K562 (cell line): ENCODE measurements around the gene COL11A2. TPM values are rescaled to one million over a fixed set of nuclear protein-coding genes. Genes with fewer than 3 reads are reported as not detected.

ENCODE experiments used
- ARID1B ChIP-seq: fragments of 450-650 bp; IDR thresholded peaks from 2 replicates; pipeline ENCODE4 v1.6.1; 2016; ENCODE audit warnings: antibody characterized with exemption, mild to moderate bottlenecking, inconsistent platforms
- CBFA2T2 ChIP-seq: fragments of 450-650 bp; conservative IDR thresholded peaks from 2 replicates; pipeline ENCODE4 v1.6.1; 2017; ENCODE audit warnings: mild to moderate bottlenecking
- CBX1 ChIP-seq: sonication (generic); IDR thresholded peaks from 2 replicates; pipeline ENCODE4 v1.6.1; 2016; ENCODE audit warnings: antibody characterized with exemption, low read depth, mild to moderate bottlenecking
- HMGN3 ChIP-seq: IDR thresholded peaks from 2 replicates; pipeline ENCODE4 v1.6.1; 2011; ENCODE audit warnings: borderline replicate concordance, low read depth, mild to moderate bottlenecking, mixed read lengths, low read length; ENCODE audit not compliant: insufficient read length; ENCODE audit errors: extremely low read depth
- KDM2B ChIP-seq: fragments of 250-450 bp; sonication (Bioruptor Pico); IDR thresholded peaks from 2 replicates; pipeline ENCODE4 v1.8.0; 2021; ENCODE audit warnings: mild to moderate bottlenecking, moderate library complexity
- NR1H2 ChIP-seq: sonication (generic); formaldehyde crosslinking; IDR thresholded peaks from 2 replicates; pipeline ENCODE4 v1.4.0; 2020; ENCODE audit warnings: mild to moderate bottlenecking, missing genetic modification reagents
- NRF1 ChIP-seq, 2 experiments: fragments of 450-650 bp; IDR thresholded peaks in 1 of 2; conservative IDR thresholded peaks in 1 of 2; 2 replicates each; pipeline ENCODE4 v1.6.1; 2014; ENCODE audit warnings: mild to moderate bottlenecking in 2 of 2
- SP1 ChIP-seq: sonication (generic); formaldehyde crosslinking; IDR thresholded peaks from 2 replicates; pipeline ENCODE4 v1.8.1; 2022; ENCODE audit warnings: mild to moderate bottlenecking, missing genetic modification reagents
- TEAD2 ChIP-seq: fragments of 450-650 bp; IDR thresholded peaks from 2 replicates; pipeline ENCODE4 v1.6.1; 2016; ENCODE audit warnings: missing genetic modification characterization, control low read depth, missing compliant biosample characterization
- TOE1 ChIP-seq, 2 experiments: fragments of 450-650 bp in 1 of 2; sonication (generic) in 1 of 2; formaldehyde crosslinking in 1 of 2; IDR thresholded peaks; 2 replicates each; pipeline versions ENCODE4 v1.7.1 to v1.8.0; 2016 to 2022; ENCODE audit warnings: borderline replicate concordance in 2 of 2, mild to moderate bottlenecking in 2 of 2, antibody characterized with exemption in 1 of 2, inconsistent platforms in 1 of 2, low read depth in 1 of 2, missing genetic modification reagents in 1 of 2, moderate library complexity in 1 of 2
- XRCC5 ChIP-seq: fragments of 200-400 bp; formaldehyde crosslinking; IDR thresholded peaks from 2 replicates; pipeline ENCODE4 v1.6.1; 2017; ENCODE audit warnings: low read depth, mild to moderate bottlenecking, low read length
- YY1 ChIP-seq, 3 experiments: IDR thresholded peaks; 2 replicates each; pipeline ENCODE4 v1.6.1; 2011; ENCODE audit warnings: low read length in 2 of 3, mild to moderate bottlenecking in 2 of 3, moderate library complexity in 2 of 3, borderline replicate concordance in 1 of 3, control low read depth in 1 of 3, low read depth in 1 of 3; ENCODE audit not compliant: insufficient read depth in 3 of 3, insufficient replicate concordance in 2 of 3, control insufficient read depth in 1 of 3, insufficient read length in 1 of 3; ENCODE audit errors: extremely low read depth in 1 of 3
- ZBTB7A ChIP-seq: IDR thresholded peaks from 2 replicates; pipeline ENCODE4 v1.6.1; 2011; ENCODE audit warnings: low read depth, mild to moderate bottlenecking, low read length, moderate library complexity, borderline replicate concordance; ENCODE audit not compliant: control insufficient read depth
- ZNF165 ChIP-seq: fragments of 250-450 bp; sonication (Bioruptor Pico); IDR thresholded peaks from 2 replicates; pipeline ENCODE4 v1.4.0; 2020; ENCODE audit warnings: borderline replicate concordance
- ZNF324 ChIP-seq: fragments of 250-450 bp; sonication (Bioruptor Pico); IDR thresholded peaks from 2 replicates; pipeline ENCODE4 v1.4.0; 2020; ENCODE audit warnings: mild to moderate bottlenecking
- ZNF583 ChIP-seq: fragments of 250-450 bp; sonication (Bioruptor Pico); IDR thresholded peaks from 2 replicates; pipeline ENCODE4 v1.4.0; 2020
- polyA plus RNA-seq, 8 experiments: library from polyadenylated mRNA; depleted of rRNA in 4 of 8; stranded (reverse) in 5 of 8; unstranded in 3 of 8; fragments of >200 nt; fragmentation: Nextera tagmentation in 2 of 8; fragmentation: Illumina TruSeq in 1 of 8; extraction: Ambion mirVana in 2 of 8; extraction: Trizol in 1 of 8; gene quantifications; 2 replicates each; pipeline versions ENCODE4 v1.2.1 to v1.2.3, GENCODE V29; 2011 to 2014; ENCODE audit warnings: inconsistent platforms in 1 of 8, missing spikeins in 1 of 8
- total RNA-seq, 7 experiments: library from RNA; depleted of rRNA in 6 of 7; stranded (reverse); fragments of >200 nt in 6 of 7; fragmentation: Illumina TruSeq in 2 of 7; extraction: Trizol in 2 of 7; gene quantifications; 2 replicates each; pipeline versions ENCODE4 v1.2.1 to v1.2.3, GENCODE V29; 2011 to 2021; ENCODE audit warnings: low replicate concordance in 1 of 7
- TF ChIP-seq, protein P1 (sequence below): fragments of 450-650 bp; IDR thresholded peaks from 2 replicates; pipeline ENCODE4 v1.6.1; 2016; ENCODE audit warnings: antibody characterized with exemption
- TF ChIP-seq, protein P2 (sequence below): fragments of 450-650 bp; formaldehyde crosslinking; IDR thresholded peaks from 2 replicates; pipeline ENCODE4 v1.4.0; 2020; ENCODE audit warnings: mild to moderate bottlenecking, mixed read lengths
- TF ChIP-seq, protein P3 (sequence below): fragments of 250-450 bp; sonication (Bioruptor Pico); IDR thresholded peaks from 2 replicates; pipeline ENCODE4 v1.5.0; 2021; ENCODE audit warnings: mild to moderate bottlenecking, moderate library complexity

The COL11A2 gene
- total and polyA plus RNA-seq, 9 of the 15 experiments (the other 6 are each of a cell fraction or from before 2014, with no cell fraction given): 0.04 to 0.35 (median 0.09) TPM; not detected in 1

DNA sequence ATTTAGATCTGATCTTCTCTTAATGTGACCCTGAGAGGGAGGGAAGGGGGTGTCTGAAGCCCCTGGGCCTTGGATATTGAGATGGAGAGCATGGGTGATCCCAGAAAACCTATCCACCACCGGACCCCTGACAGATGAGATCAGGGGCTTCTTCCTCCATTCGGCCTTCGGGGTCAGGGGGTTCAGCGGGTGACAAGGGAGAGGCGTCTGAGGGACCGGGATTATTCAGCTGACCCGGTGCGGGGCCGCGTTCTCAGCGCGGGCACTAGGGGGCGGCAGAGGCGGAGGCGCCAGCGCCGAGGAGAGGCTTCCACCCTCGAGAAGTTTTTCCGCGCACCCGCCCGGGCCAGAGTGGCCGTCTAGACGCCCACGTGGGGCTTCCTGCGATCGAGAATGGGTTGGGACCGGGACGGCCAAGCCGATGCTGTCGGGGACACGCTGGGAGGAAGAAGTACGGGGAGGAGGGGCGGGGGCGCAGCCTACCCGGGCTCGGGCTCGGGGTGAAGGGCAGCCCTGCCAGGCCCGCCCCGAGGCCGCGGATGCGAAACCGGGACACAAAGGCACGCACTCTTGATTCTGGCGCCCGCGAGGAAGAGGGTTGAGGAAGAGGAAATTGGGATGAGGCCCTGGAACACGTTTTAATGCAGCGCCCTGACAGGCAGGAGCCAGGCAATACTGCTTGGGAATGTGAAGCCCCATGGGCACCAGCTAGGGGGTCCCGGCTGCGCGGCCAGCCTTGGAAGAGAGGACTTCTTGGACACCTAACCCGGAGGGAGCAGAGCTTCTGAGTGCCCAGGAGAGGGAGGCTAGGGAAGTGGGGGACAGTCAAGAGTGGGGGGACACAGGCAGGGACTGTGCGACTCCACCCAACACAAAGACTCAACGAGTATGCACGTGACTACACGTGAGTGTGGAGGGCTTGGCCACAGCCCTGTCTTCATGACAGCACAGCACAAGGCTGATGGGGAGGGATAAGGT is 30.6 kb downstream of the COL11A2 start (continued):
- TF ChIP-seq NR1H2 (CRISPR knock-in tag) (no peak), YY1 (IDR thresholded peaks at IDR 0.05; ENCODE audit: borderline replicate concordance in 1 of 3, control insufficient read depth in 1 of 3, extremely low read depth in 1 of 3, insufficient read depth in 3 of 3, insufficient read length in 1 of 3, insufficient replicate concordance in 2 of 3, low read depth in 1 of 3, low read length in 2 of 3) (peak in 2 of 3 experiments; percentile 10 to 53), ZNF583 (0 out of 2 replicates have a peak, but pooled peaks have one; percentile 39), TOE1 (IDR thresholded peaks at IDR 0.05; ENCODE audit: borderline replicate concordance) (no peak), TOE1 (CRISPR knock-in tag; IDR thresholded peaks at IDR 0.05; ENCODE audit: borderline replicate concordance, low read depth) (0 out of 2 replicates have a peak, but pooled peaks have one; percentile 24), HMGN3 (peak; percentile 61), KDM2B (CRISPR knock-in tag) (peak; percentile 91), ZNF324 (CRISPR knock-in tag) (no peak), ZBTB7A (0 out of 2 replicates have a peak, but pooled peaks have one; percentile 29), CBFA2T2 (no peak), NRF1 (conservative IDR thresholded peaks at IDR 0.05 in 1 of 2, IDR thresholded peaks at IDR 0.05 in 1 of 2) (peak; percentile 64 to 69), TEAD2 (tag) (no peak), ZNF165 (CRISPR knock-in tag) (no peak), CBX1 (no peak), SP1 (CRISPR knock-in tag) (no peak), XRCC5 (peak; percentile 83; the same call in 1 of the 2 replicates), ARID1B (no peak)
- TF ChIP-seq, protein P1, sequence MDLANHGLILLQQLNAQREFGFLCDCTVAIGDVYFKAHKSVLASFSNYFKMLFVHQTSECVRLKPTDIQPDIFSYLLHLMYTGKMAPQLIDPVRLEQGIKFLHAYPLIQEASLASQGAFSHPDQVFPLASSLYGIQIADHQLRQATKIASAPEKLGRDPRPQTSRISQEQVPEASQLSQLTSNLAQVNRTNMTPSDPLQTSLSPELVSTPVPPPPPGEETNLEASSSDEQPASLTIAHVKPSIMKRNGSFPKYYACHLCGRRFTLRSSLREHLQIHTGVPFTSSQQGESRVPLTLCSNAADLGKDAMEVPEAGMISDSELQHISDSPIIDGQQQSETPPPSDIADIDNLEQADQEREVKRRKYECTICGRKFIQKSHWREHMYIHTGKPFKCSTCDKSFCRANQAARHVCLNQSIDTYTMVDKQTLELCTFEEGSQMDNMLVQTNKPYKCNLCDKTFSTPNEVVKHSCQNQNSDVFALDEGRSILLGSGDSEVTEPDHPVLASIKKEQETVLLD: peak; percentile 70
- TF ChIP-seq, protein P2, sequence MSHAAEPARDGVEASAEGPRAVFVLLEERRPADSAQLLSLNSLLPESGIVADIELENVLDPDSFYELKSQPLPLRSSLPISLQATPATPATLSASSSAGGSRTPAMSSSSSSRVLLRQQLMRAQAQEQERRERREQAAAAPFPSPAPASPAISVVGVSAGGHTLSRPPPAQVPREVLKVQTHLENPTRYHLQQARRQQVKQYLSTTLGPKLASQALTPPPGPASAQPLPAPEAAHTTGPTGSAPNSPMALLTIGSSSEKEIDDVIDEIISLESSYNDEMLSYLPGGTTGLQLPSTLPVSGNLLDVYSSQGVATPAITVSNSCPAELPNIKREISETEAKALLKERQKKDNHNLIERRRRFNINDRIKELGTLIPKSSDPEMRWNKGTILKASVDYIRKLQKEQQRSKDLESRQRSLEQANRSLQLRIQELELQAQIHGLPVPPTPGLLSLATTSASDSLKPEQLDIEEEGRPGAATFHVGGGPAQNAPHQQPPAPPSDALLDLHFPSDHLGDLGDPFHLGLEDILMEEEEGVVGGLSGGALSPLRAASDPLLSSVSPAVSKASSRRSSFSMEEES (CRISPR knock-in tag): peak; percentile 77
- TF ChIP-seq, protein P3, sequence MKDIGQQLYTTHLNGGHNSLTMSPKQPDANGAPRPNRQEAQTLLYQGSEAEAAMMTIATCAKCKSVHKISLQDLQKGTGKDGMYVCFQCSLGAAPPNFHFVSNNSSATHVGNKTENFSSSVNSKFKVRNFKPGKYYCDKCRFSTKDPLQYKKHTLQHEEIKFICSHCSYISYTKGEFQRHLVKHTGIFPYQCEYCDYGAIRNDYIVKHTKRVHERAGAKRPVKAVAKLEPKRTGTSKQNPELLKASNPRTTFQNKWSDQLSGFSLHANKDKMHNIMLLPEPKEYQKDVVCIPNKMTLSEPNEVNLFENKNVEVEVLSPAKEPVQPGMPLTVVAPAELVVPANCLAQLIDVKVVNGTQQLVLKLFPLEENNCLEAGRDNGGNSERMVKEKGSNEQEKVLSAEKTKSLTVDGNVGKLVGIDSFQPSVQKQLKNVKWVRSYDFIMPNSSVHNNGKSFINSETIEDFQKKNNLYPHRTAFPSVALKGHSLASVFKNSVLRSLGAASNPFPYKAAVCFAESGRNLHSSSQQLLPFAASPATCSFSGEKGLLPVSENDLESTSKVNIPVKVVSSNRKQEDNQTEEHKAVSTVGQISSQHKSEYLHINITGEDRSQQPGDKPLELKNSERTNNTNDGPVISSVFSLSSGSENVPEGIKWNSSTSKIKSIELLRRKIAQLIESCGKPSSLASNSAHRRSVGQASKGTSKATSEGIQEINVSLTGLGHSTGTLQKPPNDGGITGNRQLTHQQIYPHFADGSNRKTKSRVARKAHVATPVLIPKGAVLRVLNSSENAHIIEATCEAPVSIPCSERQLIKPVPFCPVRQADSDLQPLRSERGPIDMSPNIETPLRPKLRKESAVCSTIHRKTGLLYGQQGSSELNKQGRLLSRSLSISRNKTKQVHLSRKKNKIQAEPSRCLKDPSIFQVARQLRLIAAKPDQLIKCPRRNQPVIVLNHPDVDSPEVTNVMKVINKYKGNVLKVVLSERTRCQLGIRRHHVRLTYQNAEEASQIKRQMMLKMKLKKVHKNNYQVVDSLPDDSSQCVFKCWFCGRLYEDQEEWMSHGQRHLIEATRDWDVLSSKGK: no peak
